ENCODE measurements around the gene TFDP1.
"Not testable (repeated sequence)": the region's sequence is repeated elsewhere in the genome, so short reads cannot be mapped to it uniquely, and the experiment has no call there.

TFDP1 gene

DNA sequence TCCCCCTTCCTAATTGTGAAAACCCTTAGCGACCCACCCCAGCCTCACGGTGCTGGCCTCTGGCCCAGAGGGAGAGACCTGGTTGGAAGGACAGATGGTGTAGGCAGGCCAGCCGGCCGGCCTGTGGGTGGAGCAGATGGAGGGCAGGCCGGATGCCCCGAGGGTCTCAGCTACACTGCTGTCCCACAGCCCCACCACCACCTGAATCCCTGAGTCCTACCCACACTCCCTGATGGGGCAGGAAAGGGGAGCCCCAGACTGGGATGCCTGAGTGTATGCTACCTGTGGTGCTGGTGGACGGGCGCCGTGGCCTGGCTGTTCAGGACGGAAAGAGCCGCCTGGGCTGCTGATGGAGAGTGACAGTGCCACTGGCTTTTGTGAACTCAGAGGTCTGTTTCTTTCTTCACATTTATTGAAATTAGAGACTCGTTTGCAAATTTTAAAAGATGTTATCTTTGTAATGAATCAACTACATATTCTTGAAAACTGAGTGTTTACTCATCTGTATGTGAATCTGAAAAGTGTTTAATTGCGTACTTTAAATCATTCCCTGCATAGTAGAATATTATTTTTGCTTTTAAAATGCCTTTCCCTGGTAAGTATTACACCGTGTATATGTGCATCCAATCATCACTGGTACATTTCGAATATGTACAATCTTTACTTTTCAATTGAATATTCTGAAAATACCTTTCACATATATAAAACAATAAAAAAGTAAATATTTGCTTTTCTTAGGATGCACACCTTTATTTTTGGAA lies 35.7 kb downstream of the TFDP1 start:
- no peak for DNase-seq

DNA sequence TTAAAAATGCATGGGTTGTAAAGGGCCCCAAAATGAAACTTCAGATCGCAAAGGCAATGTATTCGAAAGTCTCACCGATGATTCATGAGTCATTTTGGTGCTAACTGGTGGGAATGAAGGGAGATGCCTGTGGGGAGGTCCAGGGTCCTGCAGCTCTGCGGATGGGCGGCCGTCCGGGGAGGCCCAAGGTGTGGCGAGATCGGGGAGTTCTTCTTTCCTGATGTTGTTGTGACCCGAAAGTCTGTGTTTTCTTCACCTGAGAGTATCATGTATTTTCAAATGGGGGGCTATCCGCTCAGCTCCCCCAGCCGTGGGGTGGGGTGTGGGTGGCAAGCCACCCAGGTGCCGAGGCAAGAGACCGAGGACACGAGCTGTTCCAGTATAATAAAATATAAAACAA lies 36.5 kb downstream of the TFDP1 start:
- no peak for DNase-seq

DNA sequence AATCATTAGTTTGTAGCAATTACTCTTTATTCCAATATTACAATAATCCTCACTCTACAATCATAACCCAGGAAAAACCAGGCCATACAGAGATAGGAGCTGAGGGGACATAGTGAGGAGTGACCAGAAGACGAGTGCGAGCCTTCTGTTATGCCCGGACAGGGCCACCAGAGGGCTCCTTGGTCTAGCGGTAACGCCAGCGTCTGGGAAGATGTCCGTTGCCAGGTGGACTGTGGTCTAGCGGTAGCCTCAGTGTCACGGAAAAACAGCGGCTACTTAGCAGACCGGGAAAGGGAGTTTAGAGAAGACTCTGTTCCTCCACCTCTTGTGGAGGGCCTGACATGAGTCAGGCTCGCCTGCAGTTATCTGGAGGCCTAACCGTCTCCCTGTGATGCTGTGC lies 36.9 kb downstream of the TFDP1 start:
- peak in 1 of 2 experiments; percentile 22 for DNase-seq

DNA sequence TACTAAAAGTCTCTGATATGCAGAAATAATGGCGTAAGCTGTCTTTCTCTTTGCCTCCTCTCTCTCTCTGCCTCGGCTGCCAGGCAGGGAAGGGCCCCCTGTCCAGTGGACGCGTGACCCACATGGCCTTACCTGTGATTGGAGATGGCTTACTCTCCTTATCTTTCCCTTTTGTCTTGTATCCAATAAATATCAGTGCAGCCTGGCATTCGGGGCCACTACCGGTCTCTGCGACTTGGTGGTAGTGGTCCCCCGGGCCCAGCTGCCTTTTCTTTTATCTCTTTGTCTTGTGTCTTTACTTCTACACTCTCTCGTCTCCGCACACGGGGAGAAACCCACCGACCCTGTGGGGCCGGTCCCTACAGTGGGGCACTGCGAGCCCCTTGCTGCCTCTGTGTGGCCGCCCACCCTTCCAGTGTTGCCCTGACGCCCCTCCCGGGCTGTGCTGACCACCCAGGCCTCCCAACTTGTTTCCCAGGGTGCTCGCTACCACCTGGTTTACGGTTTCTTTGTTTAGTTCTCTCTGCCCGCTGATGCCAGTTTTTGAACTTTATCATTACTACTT lies 37.5 kb downstream of the TFDP1 start:
- DNase-seq = not testable (repeated sequence)

DNA sequence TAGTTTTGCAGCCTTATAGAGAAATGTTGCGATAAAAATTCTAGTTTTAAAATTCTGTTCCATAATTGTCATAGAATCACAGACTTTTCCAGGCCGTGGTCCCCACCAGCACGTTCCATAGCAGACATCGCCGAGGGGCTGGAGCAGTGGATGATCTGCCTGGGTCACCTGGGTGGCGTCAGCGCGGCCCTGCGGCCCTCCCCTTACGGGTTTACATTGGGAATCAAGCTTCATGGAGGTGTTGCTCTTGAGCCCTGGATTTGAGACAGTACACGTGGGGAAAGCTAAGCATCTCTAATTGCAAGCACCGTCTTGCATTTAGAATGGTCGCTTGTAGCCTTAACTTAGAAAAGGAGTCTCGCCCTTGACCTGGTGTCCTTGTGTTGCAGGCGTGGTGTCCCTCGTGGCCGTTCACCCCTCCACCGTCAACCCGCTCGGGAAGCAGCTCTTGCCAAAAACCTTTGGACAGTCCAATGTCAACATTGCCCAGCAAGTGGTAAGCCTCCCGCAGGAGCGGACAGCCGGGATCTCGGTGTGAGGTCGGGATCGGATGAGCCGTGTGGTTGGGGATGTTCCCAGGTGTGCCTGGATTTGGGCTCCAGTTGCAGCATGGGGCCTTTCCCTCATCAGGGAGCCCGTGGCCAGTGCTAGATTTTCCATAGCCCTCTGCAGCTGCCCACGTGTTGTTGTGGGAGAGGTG lies 38.4 kb downstream of the TFDP1 start:
- no peak for DNase-seq

DNA sequence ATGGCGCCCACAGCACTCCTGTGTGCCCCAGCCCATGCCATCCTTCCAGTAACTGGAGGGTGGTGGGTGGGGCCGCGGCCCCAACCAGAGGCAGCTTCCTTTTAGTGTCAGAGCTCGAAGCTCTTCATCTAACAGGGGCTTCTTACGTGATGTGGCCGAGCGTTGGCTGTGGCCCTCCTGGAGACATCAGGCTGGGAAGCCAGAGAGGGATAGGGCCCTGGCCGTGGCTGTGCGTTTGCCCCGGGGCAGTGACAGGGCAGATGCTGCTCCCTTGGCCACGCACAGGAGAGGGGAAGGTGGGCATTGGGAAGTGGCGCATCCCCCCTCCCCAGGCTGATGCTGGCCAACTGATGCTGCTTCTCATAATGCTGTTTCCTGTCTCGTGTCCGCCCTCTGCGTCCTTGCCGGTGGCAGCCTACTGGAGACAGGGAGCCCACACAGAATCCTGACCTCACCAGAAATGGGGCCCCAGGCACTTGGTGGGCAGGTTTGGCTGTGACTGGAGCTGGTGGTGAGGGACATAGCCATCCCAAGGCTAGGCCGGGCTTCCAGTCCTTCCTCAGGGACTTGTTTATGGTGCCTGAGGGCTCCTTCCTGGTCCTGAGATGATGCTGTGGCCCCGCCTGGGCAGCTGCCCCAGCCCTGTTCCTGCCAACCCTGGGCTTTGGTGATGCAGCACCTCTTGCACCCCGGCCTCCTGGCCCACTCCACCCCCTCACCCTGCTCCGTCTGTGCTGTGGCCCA lies 39.1 kb downstream of the TFDP1 start:
- DNase-seq = no peak

DNA sequence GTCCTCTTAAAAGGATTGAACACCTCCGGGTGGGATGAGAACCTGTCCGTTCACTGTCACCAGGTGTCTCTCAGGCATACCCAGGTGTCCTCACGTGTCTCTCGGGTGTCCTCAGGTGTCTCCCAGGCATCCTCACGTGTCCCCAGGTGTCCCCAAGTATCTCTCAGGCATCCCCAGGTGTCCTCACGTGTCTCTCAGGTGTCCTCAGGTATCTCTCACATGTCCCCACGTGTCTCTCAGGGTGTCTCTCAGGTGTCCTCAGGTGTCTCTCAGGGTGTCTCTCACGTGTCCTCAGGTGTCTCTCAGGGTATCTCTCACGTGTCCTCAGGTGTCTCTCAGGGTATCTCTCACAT lies 39.7 kb downstream of the TFDP1 start:
- no peak for DNase-seq

DNA sequence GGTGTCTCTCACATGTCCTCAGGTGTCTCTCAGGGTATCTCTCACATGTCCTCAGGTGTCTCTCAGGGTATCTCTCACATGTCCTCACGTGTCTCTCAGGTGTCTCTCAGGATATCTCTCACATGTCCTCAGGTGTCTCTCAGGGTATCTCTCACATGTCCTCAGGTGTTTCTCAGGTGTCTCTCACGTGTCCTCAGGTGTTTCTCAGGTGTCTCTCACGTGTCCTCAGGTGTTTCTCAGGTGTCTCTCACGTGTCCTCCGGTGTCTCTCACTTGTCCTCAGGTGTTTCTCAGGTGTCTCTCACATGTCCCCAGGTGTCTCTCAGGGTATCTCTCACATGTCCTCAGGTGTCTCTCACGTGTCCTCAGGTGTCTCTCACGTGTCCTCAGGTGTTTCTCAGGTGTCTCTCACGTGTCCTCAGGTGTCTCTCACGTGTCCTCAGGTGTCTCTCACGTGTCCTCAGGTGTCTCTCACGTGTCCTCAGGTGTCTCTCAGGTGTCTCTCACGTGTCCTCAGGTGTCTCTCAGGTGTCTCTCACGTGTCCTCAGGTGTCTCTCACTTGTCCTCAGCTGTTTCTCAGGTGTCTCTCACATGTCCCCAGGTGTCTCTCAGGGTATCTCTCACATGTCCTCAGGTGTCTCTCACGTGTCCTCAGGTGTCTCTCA lies 40.2 kb downstream of the TFDP1 start:
- DNase-seq = not testable (repeated sequence)

DNA sequence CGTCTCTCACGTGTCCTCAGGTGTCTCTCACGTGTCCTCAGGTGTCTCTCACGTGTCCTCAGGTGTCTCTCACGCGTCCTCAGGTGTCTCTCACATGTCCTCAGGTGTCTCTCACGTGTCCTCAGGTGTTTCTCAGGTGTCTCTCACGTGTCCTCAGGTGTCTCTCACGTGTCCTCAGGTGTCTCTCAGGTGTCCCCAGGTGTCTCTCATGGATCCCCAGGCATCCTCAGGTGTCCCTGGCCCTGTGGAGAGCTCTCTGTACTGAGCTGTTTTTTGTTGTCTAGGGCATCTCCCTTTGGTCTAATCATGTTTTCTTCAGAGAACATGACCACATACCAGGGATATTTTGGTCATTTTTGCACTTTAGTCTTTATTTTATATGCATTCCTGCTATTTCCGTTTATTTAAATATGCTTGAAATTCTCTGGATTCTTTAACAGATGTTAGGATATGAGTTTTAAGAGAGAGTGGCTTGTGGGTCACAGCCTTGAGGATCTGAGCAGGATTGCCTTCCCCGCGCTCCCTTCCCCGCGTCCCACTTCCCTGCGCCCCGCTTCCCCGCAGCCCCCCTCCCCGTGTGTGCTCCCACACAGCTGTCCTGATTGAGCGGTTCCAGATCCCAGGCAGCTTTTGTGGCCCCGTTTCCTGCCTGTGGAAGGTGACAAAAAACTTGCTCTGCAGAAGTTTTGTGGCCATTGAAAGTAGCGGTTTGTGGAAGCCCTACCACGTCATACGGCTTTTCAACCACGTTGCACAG lies 41.6 kb downstream of the TFDP1 start:
- DNase-seq = no peak

DNA sequence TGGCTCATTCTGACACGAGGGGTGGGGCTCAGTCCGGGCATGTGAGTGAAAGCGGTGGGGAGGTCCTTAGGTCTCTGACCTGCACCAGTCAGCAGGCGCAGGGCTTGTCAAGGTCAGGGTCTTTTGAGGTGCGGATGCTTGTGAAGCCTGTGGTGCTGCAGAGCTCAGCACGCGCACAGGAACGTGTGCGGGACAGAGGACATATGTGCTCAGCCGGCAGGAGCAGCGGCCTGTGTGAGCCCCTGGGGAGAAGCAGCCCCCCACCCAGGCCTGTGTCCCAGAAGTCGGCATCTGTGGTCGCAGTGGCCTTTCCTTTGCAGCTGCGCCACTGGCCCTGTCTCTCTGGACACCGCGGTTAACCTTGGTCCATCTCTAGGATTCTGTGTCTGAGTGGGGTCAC lies 42.6 kb downstream of the TFDP1 start:
- DNase-seq = no peak

DNA sequence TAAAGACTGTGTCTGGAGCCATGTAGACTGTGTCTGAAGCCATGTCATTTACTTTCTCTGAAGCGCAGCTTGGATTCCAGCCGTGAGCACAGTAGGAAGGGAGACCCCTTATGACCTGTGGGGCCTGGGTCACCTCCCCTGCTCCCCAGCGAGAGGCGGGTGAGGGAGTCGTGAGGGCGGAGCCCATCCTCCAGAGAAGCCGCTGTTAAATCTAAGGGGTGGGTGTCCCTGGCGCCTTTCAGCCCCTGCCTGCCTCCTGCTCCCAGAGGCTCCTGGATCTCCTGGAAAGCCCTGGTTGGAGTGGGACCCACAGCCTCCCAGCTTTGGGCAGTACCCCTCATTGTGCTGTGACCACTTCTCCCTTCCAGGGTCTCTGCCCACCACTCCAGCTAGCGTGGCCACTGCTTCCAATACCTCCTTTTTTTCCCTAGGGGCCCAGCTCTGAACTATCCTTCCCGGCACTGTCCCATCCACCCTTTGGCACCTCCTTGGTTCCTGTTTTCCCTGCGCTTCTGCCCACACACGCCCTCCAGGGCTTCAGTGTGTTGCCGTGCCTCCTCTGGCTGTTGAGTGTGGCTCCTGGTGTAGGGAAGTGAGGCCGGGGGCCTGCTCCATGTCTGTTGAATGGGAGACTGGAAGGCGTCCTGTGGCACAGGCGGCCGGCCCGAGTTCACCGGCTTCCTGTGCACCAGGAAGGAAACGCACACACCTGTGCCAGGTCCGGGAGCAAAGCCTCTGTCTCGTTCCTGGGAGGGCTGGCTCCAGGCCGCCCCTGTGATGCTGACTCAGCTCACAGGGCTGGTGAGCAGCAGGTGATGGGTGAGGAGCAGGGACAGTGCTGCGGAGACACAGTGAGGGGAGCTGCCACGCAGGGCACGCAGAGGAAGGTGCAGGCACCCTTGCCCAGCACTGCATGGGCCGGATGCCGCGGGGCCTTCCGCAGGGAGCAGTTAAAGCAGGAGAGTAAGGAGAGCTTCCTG lies 44.0 kb downstream of the TFDP1 start:
- no peak for DNase-seq

DNA sequence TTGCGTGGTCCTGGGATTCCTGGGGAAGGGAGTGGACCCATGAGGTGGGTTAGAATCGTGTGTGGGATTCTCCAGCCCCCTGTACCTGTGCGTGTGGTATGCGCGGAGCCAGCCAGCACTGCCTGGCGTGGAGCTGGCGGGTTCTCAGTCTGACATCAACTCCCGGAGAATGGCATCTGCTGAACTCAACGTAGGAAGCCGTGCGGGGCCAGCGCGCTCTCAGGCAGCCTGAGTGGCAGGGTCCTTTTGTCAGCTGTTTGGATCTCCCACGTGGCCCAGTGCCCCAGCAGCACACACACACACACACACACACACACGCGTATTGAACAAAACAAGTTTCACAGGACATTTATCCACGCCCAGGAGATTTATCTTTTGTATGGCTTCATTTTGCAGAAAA lies 45.3 kb downstream of the TFDP1 start:
- DNase-seq = no peak

DNA sequence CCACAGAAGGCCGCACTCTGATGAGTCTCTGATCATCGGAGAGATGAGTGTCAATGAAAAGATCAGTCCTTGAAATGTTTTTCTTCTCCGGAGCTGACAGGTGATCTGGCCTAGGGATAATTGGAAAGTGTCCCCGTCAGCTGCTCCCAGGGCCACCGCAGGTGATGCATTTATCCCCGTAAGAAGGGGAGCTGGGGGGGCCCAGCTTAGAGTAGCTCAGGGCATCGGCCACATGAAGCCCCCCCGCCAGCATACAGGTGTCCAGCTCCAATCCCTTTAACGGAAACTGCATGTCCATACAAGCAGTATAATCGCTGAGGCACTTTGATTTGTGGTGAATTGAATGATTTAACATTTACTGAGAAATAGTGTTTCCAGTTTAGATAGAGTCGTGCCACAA lies 45.7 kb downstream of the TFDP1 start:
- DNase-seq = no peak

DNA sequence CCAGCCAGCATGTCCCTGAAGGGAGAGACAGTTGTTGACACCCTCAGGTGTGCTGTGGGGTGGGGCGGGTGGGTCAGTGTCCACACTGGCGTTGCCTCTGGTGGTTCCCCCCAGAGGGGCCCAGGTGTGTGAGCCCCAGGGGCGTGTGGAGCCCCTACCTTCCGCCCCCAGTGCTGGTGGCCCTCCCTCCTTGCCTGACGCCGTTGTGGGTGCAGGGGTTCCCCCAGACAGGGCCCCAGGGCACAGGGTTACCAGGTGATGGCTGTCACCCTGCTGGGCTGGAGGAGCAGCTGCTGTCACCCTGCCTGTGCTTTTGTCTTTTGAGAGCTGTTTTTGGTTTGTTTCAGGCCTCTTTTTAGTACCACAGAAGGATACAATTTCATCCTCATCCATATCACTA lies 46.3 kb downstream of the TFDP1 start:
- DNase-seq = no peak

DNA sequence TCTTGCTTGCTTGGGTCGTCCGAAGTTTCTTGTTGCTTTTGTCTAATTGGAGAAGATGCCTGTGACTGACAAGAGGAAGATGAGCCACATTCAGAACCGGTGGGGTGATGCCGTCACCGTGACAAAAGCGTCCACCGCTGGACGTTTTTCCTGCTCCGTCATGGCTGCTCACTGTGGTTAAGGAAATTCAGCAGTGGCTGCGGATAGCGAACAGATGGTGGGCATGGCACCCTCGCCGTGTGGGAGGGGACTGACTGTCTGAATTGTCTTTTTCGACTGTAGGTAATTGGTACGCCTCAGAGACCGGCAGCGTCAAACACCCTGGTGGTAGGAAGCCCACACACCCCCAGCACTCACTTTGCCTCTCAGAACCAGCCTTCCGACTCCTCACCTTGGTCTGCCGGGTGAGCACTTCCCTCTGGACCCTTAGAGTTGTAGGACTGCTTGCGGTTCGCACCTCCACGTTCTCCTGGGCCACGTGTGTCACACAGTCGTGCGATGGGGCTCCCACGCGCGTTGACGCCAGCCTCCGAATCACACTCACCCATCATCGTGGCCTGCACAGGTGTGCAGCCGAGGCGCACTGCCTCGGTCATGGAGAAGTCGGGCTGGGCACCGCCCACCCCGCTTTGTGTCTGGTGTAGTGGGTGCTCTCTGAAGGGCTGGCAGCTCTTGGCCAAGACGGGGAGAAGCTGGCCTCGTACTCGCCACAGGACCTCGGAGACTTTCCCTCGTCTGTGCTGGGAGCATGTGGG lies 47.0 kb downstream of the TFDP1 start:
- DNase-seq = no peak

DNA sequence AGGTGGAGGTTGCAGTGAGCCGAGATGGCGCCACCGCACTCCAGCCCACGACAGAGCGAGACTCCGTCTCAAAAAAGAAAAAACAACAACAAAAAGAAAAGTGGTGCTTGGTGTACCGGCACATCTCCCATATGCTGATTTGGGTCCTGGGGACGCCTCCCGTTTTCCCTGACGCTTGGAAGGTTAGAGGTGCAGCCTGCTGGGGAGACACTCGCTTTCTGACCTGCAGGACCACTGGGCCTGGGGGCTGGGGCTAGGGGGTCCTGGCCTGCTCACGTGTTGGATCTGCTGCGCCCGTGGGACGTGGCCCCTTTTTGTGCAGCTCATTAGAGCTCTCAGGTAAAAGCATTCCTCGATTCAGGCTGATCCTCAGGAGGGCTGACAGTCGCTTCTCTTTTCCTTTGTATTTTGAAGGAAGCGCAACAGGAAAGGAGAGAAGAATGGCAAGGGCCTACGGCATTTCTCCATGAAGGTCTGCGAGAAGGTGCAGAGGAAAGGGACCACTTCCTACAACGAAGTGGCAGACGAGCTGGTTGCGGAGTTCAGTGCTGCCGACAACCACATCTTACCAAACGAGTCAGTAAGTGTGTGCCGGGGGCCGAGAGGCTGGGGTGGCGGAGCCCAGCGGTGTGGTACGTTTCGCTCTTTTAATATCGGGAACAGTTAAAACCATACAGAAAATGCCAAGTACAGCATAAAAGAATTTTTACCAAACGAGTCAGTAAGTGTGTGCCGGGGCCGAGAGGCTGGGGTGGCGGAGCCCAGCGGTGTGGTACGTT lies 48.3 kb downstream of the TFDP1 start:
- DNase-seq = no peak

DNA sequence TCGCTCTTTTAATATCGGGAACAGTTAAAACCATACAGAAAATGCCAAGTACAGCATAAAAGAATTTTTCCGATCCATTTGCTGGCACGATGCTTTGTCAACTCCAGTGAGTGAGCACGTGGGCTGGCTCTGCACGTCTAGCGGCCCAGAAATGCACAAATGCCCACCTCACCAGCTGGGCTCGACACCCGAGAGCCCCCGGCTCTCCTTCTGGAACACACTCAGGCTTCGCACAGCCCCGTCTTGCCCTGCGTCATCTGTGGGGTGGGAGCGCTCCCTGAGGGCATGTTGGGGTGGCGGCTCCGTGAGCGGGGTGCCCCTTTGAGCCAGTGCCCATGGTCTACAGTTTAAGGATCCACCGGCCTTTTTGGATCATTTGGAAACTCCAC lies 48.9 kb downstream of the TFDP1 start:
- DNase-seq = no peak

DNA sequence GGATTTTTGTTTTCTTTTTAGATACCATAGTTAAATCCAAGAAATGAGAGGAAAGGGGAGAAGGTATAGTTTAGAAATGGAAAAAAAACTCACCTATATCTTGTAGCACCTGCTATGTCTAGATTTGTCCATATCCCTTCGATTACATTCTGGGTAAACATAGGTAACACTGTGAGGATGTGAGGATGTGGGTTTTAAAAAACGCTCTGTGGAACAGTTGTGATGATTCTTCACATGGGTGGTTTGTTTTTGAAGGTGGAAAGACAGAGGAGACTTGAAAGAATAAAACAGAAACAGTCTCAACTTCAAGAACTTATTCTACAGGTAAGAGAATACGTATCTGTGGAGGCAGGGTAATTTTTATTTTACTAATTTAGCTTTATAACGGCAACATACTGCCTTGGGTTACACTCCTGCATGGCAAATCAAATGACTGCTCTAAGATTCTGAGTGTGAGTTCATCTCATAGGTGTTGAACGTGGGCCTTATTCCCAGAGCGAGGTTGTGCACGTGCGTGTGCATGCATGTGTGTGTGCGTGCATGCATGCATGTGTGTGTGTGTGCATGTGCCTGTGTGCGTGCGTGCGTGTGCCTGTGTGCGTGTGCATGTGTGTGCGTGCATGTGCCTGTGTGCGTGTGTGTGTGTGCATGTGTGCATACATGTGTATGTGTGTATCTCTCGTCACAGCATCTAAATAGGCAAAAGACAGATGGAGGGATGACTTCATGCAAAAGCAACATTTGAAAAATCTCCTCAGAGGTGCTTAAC lies 49.9 kb downstream of the TFDP1 start:
- no peak for DNase-seq

DNA sequence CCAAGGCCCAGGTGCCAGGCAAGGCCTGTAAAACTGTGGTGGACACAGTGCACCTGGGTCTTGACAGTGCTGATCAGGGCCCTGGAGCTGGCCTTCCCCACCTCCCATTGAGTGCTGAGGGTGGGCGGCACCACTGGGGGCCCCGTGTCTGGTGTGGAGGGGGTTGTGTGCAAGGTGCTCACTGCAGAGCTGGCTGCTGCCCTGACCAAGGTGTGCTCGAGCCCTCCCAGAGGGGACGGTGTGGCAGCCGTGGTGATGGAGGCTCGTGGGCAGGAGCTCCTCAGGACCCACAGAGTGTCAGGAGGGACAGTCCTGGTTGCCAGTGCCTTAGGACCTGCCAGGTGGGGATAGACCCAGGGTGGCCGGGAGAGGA lies 50.5 kb downstream of the TFDP1 start:
- no peak for DNase-seq

All from NCI-H526 (cell line).